Endodermal cell (in vitro differentiated cells): ENCODE measurements around the gene RTF1. TPM values are rescaled to one million over a fixed set of nuclear protein-coding genes. Genes with fewer than 3 reads are reported as not detected.

ENCODE experiments used
- DNase-seq: peaks from one replicate; pipeline ENCODE4 v3.0.0-alpha.2; 2017
- H3K27ac ChIP-seq: 2 replicates; pipeline ENCODE4 v1.5.1; 2013; ENCODE audit warnings: mild to moderate bottlenecking, low read depth, low read length, moderate library complexity
- H3K27me3 ChIP-seq: 2 replicates; pipeline ENCODE4 v1.6.1; 2013; ENCODE audit warnings: mild to moderate bottlenecking, low read length, moderate library complexity; ENCODE audit not compliant: insufficient read depth, control insufficient read depth, poor library complexity, severe bottlenecking
- H3K36me3 ChIP-seq: 2 replicates; pipeline ENCODE4 v1.7.0; 2013; ENCODE audit warnings: mild to moderate bottlenecking, low read length, moderate library complexity; ENCODE audit not compliant: control insufficient read depth, insufficient read depth
- H3K4me1 ChIP-seq: one replicate; pipeline ENCODE4 v1.7.0; 2013; ENCODE audit warnings: low read length; ENCODE audit not compliant: control insufficient read depth, insufficient read depth
- H3K4me3 ChIP-seq: 2 replicates; pipeline ENCODE4 v1.5.1; 2013; ENCODE audit warnings: mild to moderate bottlenecking, low read length, moderate library complexity
- H3K9ac ChIP-seq: 2 replicates; pipeline ENCODE4 v1.6.1; 2013; ENCODE audit warnings: mild to moderate bottlenecking, low read length, moderate library complexity; ENCODE audit not compliant: poor library complexity, severe bottlenecking; ENCODE audit errors: extremely low read depth
- H3K9me3 ChIP-seq: 2 replicates; pipeline ENCODE4 v1.6.1; 2013; ENCODE audit warnings: mild to moderate bottlenecking, low read length, moderate library complexity; ENCODE audit not compliant: control insufficient read depth
- H3K27ac Mint-ChIP-seq: 2 replicates; pipeline ENCODE4 v1.8.0; 2020; ENCODE audit warnings: mixed read lengths
- H3K27me3 Mint-ChIP-seq: 2 replicates; pipeline ENCODE4 v1.8.0; 2021; ENCODE audit warnings: mild to moderate bottlenecking, mixed read lengths; ENCODE audit not compliant: insufficient read depth
- H3K36me3 Mint-ChIP-seq: 2 replicates; pipeline ENCODE4 v1.8.0; 2020; ENCODE audit warnings: low read depth, mixed read lengths
- H3K4me1 Mint-ChIP-seq: 2 replicates; pipeline ENCODE4 v1.8.0; 2020; ENCODE audit warnings: mixed read lengths
- H3K4me3 Mint-ChIP-seq: 2 replicates; pipeline ENCODE4 v1.8.0; 2020; ENCODE audit warnings: mild to moderate bottlenecking, moderate library complexity, mixed read lengths
- H3K9me3 Mint-ChIP-seq: 2 replicates; pipeline ENCODE4 v1.8.0; 2020; ENCODE audit warnings: mild to moderate bottlenecking, mixed read lengths
- WGBS, 2 experiments: methylation state at CpG; one replicate each; pipeline versions ENCODE4 v1.1.5 to v1.1.7; 2013; ENCODE audit warnings: missing lambda C conversion rate in 2 of 2, mixed read lengths in 1 of 2; ENCODE audit not compliant: insufficient coverage in 1 of 2, insufficient read length in 1 of 2; 5-methylcytosine and 5-hydroxymethylcytosine counted together
- total RNA-seq, 2 donors: library from RNA; stranded (reverse); fragmentation: NEBNext Ultra II Directional in 1 of 2; extraction: Animal tissue kit (Norgen Biotek cat#: 25700) in 1 of 2; gene quantifications; 2 replicates in 1 of 2; 3 replicates in 1 of 2; pipeline ENCODE4 v1.2.1, GENCODE V29; 2021
- TF ChIP-seq, protein P1 (sequence below): fragments of 200-600 bp; sonication (generic); conservative IDR thresholded peaks from 2 replicates; pipeline ENCODE4 v1.5.0; 2021; ENCODE audit warnings: antibody characterized with exemption, mild to moderate bottlenecking

RTF1 gene
- total RNA-seq, 2 donors from 2014 or later = 48.6 to 66.3 TPM

DNA sequence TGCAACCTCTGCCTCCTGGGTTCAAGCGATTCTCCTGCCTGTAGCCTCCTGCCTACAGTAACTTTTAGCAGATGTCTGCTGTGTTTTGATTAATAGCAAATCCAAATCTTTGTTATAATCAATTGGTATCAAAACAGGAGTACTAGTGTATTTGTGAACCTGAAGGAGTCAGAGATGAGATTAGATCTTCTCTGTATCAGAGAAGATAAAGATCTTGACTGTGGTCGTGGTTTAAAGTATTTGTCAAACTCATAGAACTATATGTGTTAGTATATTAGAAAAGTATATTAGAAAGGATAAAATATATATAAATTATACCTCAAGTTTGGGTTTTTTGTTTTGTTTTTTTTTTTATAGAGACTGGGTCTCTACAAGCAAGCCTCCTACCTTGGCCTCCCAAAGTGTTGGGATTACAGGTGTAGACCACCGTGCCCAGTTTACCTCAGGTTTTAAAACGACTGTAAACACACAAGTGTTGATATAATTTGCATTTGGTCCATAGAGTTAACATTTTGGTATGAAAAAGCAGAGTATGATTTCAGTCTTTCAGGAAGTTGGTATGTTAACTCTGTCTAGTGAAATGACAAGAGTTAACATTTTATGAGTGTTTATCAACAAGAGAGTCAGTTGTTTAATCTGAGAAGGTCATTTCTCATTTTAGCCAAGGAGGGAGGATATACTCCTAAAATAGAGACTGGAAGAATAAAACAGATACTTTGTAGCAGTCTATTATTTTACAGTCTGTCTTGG is 18.3 kb downstream of the RTF1 start:
- WGBS, 2 experiments = 96 to 100% methylated on average over 3 to 4 of the region's 4 CpGs
- no peaks in the 10 kb centered on the region for H3K4me1 Mint-ChIP-seq
- H3K9ac ChIP-seq = no peak overlapping the region
- no peak for DNase-seq
- H3K36me3 ChIP-seq = peaks cover 38% of the 10 kb centered on the region
- H3K27ac ChIP-seq = no peak overlapping the region
- H3K4me1 ChIP-seq = no peaks in the 10 kb centered on the region
- no peaks in the 10 kb centered on the region for H3K27me3 ChIP-seq
- no peak overlapping the region for H3K4me3 ChIP-seq
- H3K9me3 ChIP-seq = no peaks in the 10 kb centered on the region
- no peak overlapping the region for H3K4me3 Mint-ChIP-seq
- no peaks in the 10 kb centered on the region for H3K9me3 Mint-ChIP-seq
- H3K36me3 Mint-ChIP-seq = peaks cover 40% of the 10 kb centered on the region
- H3K27me3 Mint-ChIP-seq = no peaks in the 10 kb centered on the region
- no peak overlapping the region for H3K27ac Mint-ChIP-seq
- TF ChIP-seq, protein P1, sequence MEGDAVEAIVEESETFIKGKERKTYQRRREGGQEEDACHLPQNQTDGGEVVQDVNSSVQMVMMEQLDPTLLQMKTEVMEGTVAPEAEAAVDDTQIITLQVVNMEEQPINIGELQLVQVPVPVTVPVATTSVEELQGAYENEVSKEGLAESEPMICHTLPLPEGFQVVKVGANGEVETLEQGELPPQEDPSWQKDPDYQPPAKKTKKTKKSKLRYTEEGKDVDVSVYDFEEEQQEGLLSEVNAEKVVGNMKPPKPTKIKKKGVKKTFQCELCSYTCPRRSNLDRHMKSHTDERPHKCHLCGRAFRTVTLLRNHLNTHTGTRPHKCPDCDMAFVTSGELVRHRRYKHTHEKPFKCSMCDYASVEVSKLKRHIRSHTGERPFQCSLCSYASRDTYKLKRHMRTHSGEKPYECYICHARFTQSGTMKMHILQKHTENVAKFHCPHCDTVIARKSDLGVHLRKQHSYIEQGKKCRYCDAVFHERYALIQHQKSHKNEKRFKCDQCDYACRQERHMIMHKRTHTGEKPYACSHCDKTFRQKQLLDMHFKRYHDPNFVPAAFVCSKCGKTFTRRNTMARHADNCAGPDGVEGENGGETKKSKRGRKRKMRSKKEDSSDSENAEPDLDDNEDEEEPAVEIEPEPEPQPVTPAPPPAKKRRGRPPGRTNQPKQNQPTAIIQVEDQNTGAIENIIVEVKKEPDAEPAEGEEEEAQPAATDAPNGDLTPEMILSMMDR = no peak

DNA sequence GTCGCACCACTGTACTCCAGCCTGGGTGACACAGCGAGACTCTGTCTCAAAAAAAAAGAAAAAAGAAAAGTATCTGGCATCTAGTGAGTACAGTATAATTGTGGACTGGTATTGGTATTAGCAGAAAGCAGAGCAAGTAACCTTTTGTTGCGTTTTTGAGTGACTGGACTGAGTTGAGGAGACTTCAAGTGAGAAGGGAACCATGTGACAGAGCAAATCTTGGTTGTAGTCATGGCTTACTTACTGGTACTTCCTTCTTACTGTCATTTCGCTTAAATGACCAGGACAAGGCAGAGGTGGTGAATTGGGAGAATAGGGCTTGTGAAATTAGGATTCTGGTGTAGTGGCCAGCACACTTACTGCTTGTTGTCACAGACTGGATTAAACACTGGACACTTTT is 20.6 kb downstream of the RTF1 start:
- Mint-ChIP-seq H3K4me3 (no peak overlapping the region), H3K36me3 (peaks cover 47% of the 10 kb centered on the region), H3K27ac (no peak overlapping the region), H3K9me3 (no peaks in the 10 kb centered on the region), H3K27me3 (no peaks in the 10 kb centered on the region), H3K4me1 (no peaks in the 10 kb centered on the region)
- Histone ChIP-seq H3K4me1 (no peaks in the 10 kb centered on the region), H3K27me3 (no peaks in the 10 kb centered on the region), H3K4me3 (no peak overlapping the region), H3K9ac (no peak overlapping the region), H3K9me3 (no peaks in the 10 kb centered on the region), H3K36me3 (peaks cover 53% of the 10 kb centered on the region), H3K27ac (no peak overlapping the region)
- TF ChIP-seq, protein P1 = no peak
- DNase-seq = no peak
- 86 to 95% methylated on average over 4 of the region's 4 CpGs for WGBS, 2 experiments

DNA sequence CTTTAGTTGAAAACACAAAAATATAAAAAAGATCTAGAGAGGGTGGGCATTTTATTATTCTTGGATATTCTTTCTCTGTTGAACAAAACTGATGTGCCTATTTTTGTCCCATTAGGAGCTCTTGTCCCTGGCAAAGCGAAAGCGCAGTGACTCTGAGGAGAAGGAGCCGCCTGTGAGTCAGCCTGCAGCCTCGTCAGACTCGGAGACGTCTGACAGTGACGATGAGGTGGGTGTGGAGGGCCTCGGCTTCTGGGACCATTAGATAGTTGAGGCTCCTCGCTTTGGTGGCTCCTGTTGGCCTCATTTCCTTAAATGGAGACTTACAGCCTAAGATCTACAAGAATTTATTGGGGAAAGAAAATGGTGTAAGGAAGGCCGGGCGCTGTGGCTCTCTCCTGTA is 21.3 kb downstream of the RTF1 start:
- Mint-ChIP-seq H3K9me3 (no peaks in the 10 kb centered on the region), H3K4me3 (no peak overlapping the region), H3K36me3 (peaks cover 48% of the 10 kb centered on the region), H3K4me1 (no peaks in the 10 kb centered on the region), H3K27me3 (no peaks in the 10 kb centered on the region), H3K27ac (peak overlapping the region; percentile 32)
- WGBS, 2 experiments = 98 to 99% methylated on average over 8 to 11 of the region's 11 CpGs
- no peak overlapping the region for H3K9ac ChIP-seq
- H3K36me3 ChIP-seq = peaks cover 53% of the 10 kb centered on the region
- H3K27me3 ChIP-seq = no peaks in the 10 kb centered on the region
- TF ChIP-seq, protein P1 = no peak
- H3K4me3 ChIP-seq = no peak overlapping the region
- no peak overlapping the region for H3K27ac ChIP-seq
- DNase-seq = no peak
- no peaks in the 10 kb centered on the region for H3K4me1 ChIP-seq
- no peaks in the 10 kb centered on the region for H3K9me3 ChIP-seq
